HepG2 (cell line): ENCODE measurements around the gene NBEA.

ENCODE experiments used
- ZNF274 ChIP-seq: sonication (generic); formaldehyde crosslinking; IDR thresholded peaks from 2 replicates; pipeline ENCODE4 v1.5.1; 2020; ENCODE audit warnings: mild to moderate bottlenecking, missing genetic modification reagents
- ZNF281 ChIP-seq: sonication (generic); formaldehyde crosslinking; IDR thresholded peaks from 2 replicates; pipeline ENCODE4 v1.4.0; 2020; ENCODE audit warnings: missing genetic modification reagents, borderline replicate concordance
- ZNF704 ChIP-seq: sonication (generic); formaldehyde crosslinking; IDR thresholded peaks from 2 replicates; pipeline ENCODE4 v1.8.1; 2023; ENCODE audit warnings: mild to moderate bottlenecking, inconsistent platforms, moderate library complexity, missing genetic modification reagents, borderline replicate concordance
- TF ChIP-seq, protein P1 (sequence below): sonication (generic); formaldehyde crosslinking; IDR thresholded peaks from 2 replicates; pipeline ENCODE4 v1.5.0; 2020; ENCODE audit warnings: mild to moderate bottlenecking, missing genetic modification reagents, moderate library complexity

DNA sequence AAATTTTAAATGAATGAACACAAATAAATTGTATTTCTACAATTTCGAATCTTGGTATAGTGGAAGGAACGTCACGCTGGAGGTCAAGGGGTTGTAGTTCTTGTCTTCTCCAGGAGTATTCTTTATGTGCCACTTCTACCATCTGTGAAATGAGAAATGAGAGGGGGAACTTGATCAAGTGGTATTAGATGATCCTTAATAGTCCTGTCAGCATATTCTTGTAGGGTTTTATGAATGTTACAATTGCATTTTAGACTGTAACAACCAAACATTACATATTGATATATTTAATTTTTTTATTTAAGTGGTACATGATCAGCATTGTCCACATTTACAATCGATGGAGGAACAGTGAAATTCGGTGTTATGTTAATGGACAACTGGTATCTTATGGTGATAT is 113.6 kb downstream of the NBEA start:
- TF ChIP-seq ZNF281 (CRISPR knock-in tag) (no peak), ZNF704 (no peak), ZNF274 (no peak)
- TF ChIP-seq, protein P1, sequence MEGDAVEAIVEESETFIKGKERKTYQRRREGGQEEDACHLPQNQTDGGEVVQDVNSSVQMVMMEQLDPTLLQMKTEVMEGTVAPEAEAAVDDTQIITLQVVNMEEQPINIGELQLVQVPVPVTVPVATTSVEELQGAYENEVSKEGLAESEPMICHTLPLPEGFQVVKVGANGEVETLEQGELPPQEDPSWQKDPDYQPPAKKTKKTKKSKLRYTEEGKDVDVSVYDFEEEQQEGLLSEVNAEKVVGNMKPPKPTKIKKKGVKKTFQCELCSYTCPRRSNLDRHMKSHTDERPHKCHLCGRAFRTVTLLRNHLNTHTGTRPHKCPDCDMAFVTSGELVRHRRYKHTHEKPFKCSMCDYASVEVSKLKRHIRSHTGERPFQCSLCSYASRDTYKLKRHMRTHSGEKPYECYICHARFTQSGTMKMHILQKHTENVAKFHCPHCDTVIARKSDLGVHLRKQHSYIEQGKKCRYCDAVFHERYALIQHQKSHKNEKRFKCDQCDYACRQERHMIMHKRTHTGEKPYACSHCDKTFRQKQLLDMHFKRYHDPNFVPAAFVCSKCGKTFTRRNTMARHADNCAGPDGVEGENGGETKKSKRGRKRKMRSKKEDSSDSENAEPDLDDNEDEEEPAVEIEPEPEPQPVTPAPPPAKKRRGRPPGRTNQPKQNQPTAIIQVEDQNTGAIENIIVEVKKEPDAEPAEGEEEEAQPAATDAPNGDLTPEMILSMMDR (CRISPR knock-in tag), result no peak
